HEK293 (cell line): ENCODE measurements around the gene GHSR.

Source experiments
- BCL11A ChIP-seq: fragments of 450-650 bp; formaldehyde crosslinking; IDR thresholded peaks from 2 replicates; pipeline ENCODE4 v1.5.1; 2016; ENCODE audit warnings: low read depth, missing biosample characterization, missing genetic modification characterization
- CTCF ChIP-seq: fragments of 450-650 bp; formaldehyde crosslinking; IDR thresholded peaks from 2 replicates; pipeline ENCODE4 v1.5.1; 2016; ENCODE audit warnings: missing biosample characterization, missing genetic modification characterization
- ZNF18 ChIP-seq: fragments of 450-650 bp; formaldehyde crosslinking; IDR thresholded peaks from 2 replicates; pipeline ENCODE4 v1.5.1; 2016; ENCODE audit warnings: missing biosample characterization, missing genetic modification characterization

- no peak for TF ChIP-seq BCL11A (tag by site-specific recombination)
- TF ChIP-seq CTCF (tag by site-specific recombination): no peak
- no peak for TF ChIP-seq ZNF18 (tag by site-specific recombination)
Measured at GRCh38 chr3:172466553-172467130, 18.4 kb upstream of the GHSR start.
